HEK293T (cell line): Measurements from ENCODE around the gene MED8.

Experiments
- ARNT ChIP-seq: fragments of 450-650 bp; IDR thresholded peaks from 2 replicates; pipeline ENCODE4 v1.6.1; 2017; ENCODE audit warnings: mild to moderate bottlenecking
- BHLHE40 ChIP-seq: fragments of 450-650 bp; IDR thresholded peaks from 2 replicates; pipeline ENCODE4 v1.6.1; 2016; ENCODE audit warnings: mild to moderate bottlenecking, moderate library complexity, borderline replicate concordance
- CTBP1 ChIP-seq: fragments of 450-650 bp; IDR thresholded peaks from 2 replicates; pipeline ENCODE4 v1.6.1; 2016; ENCODE audit warnings: borderline replicate concordance
- FOXA1 ChIP-seq: fragments of 450-650 bp; IDR thresholded peaks from 2 replicates; pipeline ENCODE4 v1.6.1; 2016; ENCODE audit warnings: mild to moderate bottlenecking
- FOXK2 ChIP-seq: fragments of 450-650 bp; IDR thresholded peaks from 2 replicates; pipeline ENCODE4 v1.6.1; 2016; ENCODE audit warnings: mild to moderate bottlenecking
- FOXM1 ChIP-seq: fragments of 450-650 bp; IDR thresholded peaks from 2 replicates; pipeline ENCODE4 v1.6.1; 2017; ENCODE audit warnings: mild to moderate bottlenecking, borderline replicate concordance
- HDGF ChIP-seq: fragments of 450-650 bp; IDR thresholded peaks from 2 replicates; pipeline ENCODE4 v1.6.1; 2017; ENCODE audit warnings: antibody characterized with exemption, borderline replicate concordance
- LEF1 ChIP-seq: fragments of 450-650 bp; IDR thresholded peaks from 2 replicates; pipeline ENCODE4 v1.6.1; 2017; ENCODE audit warnings: mild to moderate bottlenecking, borderline replicate concordance
- SP1 ChIP-seq: fragments of 450-650 bp; IDR thresholded peaks from 2 replicates; pipeline ENCODE4 v1.6.1; 2017
- TARDBP ChIP-seq: fragments of 450-650 bp; IDR thresholded peaks from 2 replicates; pipeline ENCODE4 v1.6.1; 2016
- ZNF384 ChIP-seq: fragments of 450-650 bp; IDR thresholded peaks from 2 replicates; pipeline ENCODE4 v1.6.1; 2016

GRCh38 chr1:43365678-43366077 lies 23.9 kb downstream of the MED8 start:
- TF ChIP-seq FOXK2, result no peak
- TF ChIP-seq ARNT, result no peak
- no peak for TF ChIP-seq ZNF384
- TF ChIP-seq HDGF, result no peak
- TF ChIP-seq TARDBP, result no peak
- no peak for TF ChIP-seq FOXA1
- no peak for TF ChIP-seq SP1
- no peak for TF ChIP-seq BHLHE40
- no peak for TF ChIP-seq FOXM1
- TF ChIP-seq CTBP1, result no peak
- no peak for TF ChIP-seq LEF1
